GM18502 (cell line): ENCODE data around the gene ST6GALNAC5.
"Not testable (repeated sequence)": the region's sequence is repeated elsewhere in the genome, so short reads cannot be mapped to it uniquely, and the experiment has no call there.

Experiments used
- ATAC-seq: cut with Tn5 transposase; IDR thresholded peaks from one replicate; pipeline ENCODE4 v1.9.1; 2021; ENCODE audit warnings: mild to moderate bottlenecking; ENCODE audit not compliant: unreplicated experiment, poor library complexity

The ST6GALNAC5 gene

GRCh38 chr1:76867342-76868130, at the start of gene ST6GALNAC5:
Gene ST6GALNAC5, plus strand, starts transcription at chr1:76867480.
- ATAC-seq, result peak; percentile 1

GRCh38 chr1:76820028-76820427, 47.3 kb upstream of the ST6GALNAC5 start:
- no peak for ATAC-seq

GRCh38 chr1:76822961-76823360, 44.3 kb upstream of the ST6GALNAC5 start:
- ATAC-seq, result not testable (repeated sequence)

- no peak for ATAC-seq
Measured at GRCh38 chr1:76824106-76824505, 43.2 kb upstream of the ST6GALNAC5 start.

GRCh38 chr1:76826072-76826845, 41.0 kb upstream of the ST6GALNAC5 start:
- ATAC-seq, result no peak

- no peak for ATAC-seq
Measured at GRCh38 chr1:76827066-76827465, 40.2 kb upstream of the ST6GALNAC5 start.

GRCh38 chr1:76830373-76830772, 36.9 kb upstream of the ST6GALNAC5 start:
- peak; percentile 87 for ATAC-seq

- ATAC-seq, result no peak
Measured at GRCh38 chr1:76832521-76832920, 34.8 kb upstream of the ST6GALNAC5 start.

GRCh38 chr1:76833151-76833550, 34.1 kb upstream of the ST6GALNAC5 start:
- ATAC-seq, result no peak

GRCh38 chr1:76833856-76834255, 33.4 kb upstream of the ST6GALNAC5 start:
- ATAC-seq, result no peak

GRCh38 chr1:76835203-76835602, 32.1 kb upstream of the ST6GALNAC5 start:
- no peak for ATAC-seq

GRCh38 chr1:76840278-76840677, 27.0 kb upstream of the ST6GALNAC5 start:
- no peak for ATAC-seq

- no peak for ATAC-seq
Measured at GRCh38 chr1:76841460-76841859, 25.8 kb upstream of the ST6GALNAC5 start.

GRCh38 chr1:76843821-76844464, 23.3 kb upstream of the ST6GALNAC5 start:
- ATAC-seq, result peak; percentile 66

GRCh38 chr1:76854255-76854654, 13.0 kb upstream of the ST6GALNAC5 start:
- no peak for ATAC-seq

GRCh38 chr1:76856104-76856503, 11.2 kb upstream of the ST6GALNAC5 start:
- ATAC-seq, result no peak

- ATAC-seq, result no peak
Measured at GRCh38 chr1:76857138-76857537, 10.1 kb upstream of the ST6GALNAC5 start.

- ATAC-seq, result no peak
Measured at GRCh38 chr1:76857973-76858372, 9.3 kb upstream of the ST6GALNAC5 start.

- no peak for ATAC-seq
Measured at GRCh38 chr1:76861149-76861548, 6.1 kb upstream of the ST6GALNAC5 start.

- ATAC-seq, result no peak
Measured at GRCh38 chr1:76862447-76862846, 4.8 kb upstream of the ST6GALNAC5 start.

- ATAC-seq, result no peak
Measured at GRCh38 chr1:76864383-76864782, 2.9 kb upstream of the ST6GALNAC5 start.
